ENCODE measurements around the gene MANSC1. TPM values are rescaled to one million over a fixed set of nuclear protein-coding genes. Genes with fewer than 3 reads are reported as not detected.

MANSC1 gene
- polyA plus RNA-seq, 1 donor (not counting 4 experiments of a cell fraction or from before 2014, with no cell fraction given) = 1.6 TPM

GRCh38 chr12:12372946-12373722, 23.1 kb upstream of the MANSC1 start:
- no peaks in the 10 kb centered on the region for H3K27me3 ChIP-seq (ENCODE audit: control insufficient read depth, extremely low read depth, insufficient read depth, low read length)
- TF ChIP-seq, protein P1, sequence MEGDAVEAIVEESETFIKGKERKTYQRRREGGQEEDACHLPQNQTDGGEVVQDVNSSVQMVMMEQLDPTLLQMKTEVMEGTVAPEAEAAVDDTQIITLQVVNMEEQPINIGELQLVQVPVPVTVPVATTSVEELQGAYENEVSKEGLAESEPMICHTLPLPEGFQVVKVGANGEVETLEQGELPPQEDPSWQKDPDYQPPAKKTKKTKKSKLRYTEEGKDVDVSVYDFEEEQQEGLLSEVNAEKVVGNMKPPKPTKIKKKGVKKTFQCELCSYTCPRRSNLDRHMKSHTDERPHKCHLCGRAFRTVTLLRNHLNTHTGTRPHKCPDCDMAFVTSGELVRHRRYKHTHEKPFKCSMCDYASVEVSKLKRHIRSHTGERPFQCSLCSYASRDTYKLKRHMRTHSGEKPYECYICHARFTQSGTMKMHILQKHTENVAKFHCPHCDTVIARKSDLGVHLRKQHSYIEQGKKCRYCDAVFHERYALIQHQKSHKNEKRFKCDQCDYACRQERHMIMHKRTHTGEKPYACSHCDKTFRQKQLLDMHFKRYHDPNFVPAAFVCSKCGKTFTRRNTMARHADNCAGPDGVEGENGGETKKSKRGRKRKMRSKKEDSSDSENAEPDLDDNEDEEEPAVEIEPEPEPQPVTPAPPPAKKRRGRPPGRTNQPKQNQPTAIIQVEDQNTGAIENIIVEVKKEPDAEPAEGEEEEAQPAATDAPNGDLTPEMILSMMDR (optimal IDR thresholded peaks at IDR 0.05 in 1 of 3, IDR thresholded peaks at IDR 0.05 in 1 of 3, conservative IDR thresholded peaks at IDR 0.05 in 1 of 3; ENCODE audit: extremely low read depth in 1 of 3, insufficient read depth in 2 of 3, low read length in 3 of 3) = no peak
- no peak for TF ChIP-seq EZH2 (IDR thresholded peaks at IDR 0.05; ENCODE audit: low read length)
- no peak for FAIRE-seq
- H3K4me1 ChIP-seq (ENCODE audit: control insufficient read depth, extremely low read depth, insufficient read depth, low read length) = no peaks in the 10 kb centered on the region
- no peak overlapping the region for H3K9ac ChIP-seq (ENCODE audit: control insufficient read depth, extremely low read depth, insufficient read depth, low read length)
- no peaks in the 10 kb centered on the region for H3K9me3 ChIP-seq (ENCODE audit: control insufficient read depth, low read depth, low read length)
- dilution Hi-C loops (cut with MboI; ENCODE audit: extremely low pct_ligation_motif_present, low sequenced_read_pairs) = no loop called here
- H3K9me1 ChIP-seq (ENCODE audit: control insufficient read depth, extremely low read depth, insufficient read depth, low read length) = no peaks in the 10 kb centered on the region
- H3K79me2 ChIP-seq (ENCODE audit: control insufficient read depth, insufficient read depth, low read length) = no peaks in the 10 kb centered on the region
- no peak for DNase-seq (ENCODE audit: low read depth, low spot score)
- H3K36me3 ChIP-seq (ENCODE audit: control insufficient read depth in 2 of 2, extremely low read depth in 1 of 2, insufficient read depth in 2 of 2, low read length in 2 of 2) = no peaks in the 10 kb centered on the region
- no peak overlapping the region for H3K27ac ChIP-seq (ENCODE audit: control insufficient read depth, insufficient read depth, low read length)
- H3K4me3 ChIP-seq (ENCODE audit: control insufficient read depth in 2 of 3, extremely low read depth in 1 of 3, insufficient read depth in 2 of 3, low read depth in 1 of 3, low read length in 3 of 3) = no peak overlapping the region
- no peaks in the 10 kb centered on the region for H4K20me1 ChIP-seq (ENCODE audit: control insufficient read depth, extremely low read depth, insufficient read depth, low read length)
- H2AFZ ChIP-seq (ENCODE audit: control insufficient read depth, low read length) = no peak overlapping the region
- no peak overlapping the region for H3K4me2 ChIP-seq (ENCODE audit: control insufficient read depth, extremely low read depth, insufficient read depth, low read depth, low read length)

DNA sequence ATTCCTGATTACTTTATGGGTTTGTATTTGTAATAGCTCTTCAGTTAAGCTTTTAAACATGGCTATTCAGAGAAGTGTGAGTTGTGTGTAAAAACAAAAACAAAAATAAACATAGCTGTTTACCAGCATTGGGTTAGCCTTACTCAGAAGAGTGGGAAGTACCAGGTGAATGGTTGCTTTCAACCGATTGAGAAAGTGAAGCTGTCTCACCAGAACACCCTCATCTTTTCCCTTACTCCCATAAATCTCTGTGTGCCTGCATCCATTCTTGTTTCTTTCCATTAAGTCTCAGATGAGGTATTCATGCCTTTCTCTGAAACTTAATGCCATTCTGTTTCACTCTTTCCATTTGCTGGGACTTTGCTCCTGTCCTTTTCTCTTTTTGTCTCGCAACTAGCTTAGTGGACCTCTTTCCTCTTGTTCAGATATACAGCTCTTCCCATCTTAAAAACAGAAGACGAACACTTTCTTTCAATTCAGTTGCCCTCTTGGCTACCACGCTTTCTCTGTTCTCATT, 17.5 kb upstream of the MANSC1 start:
- no peaks in the 10 kb centered on the region for H3K4me1 ChIP-seq (ENCODE audit: control insufficient read depth, extremely low read depth, insufficient read depth, low read length)
- no peaks in the 10 kb centered on the region for H3K79me2 ChIP-seq (ENCODE audit: control insufficient read depth, insufficient read depth, low read length)
- DNase-seq (ENCODE audit: low read depth, low spot score) (no peak), FAIRE-seq (no peak)
- H2AFZ ChIP-seq (ENCODE audit: control insufficient read depth, low read length) = no peak overlapping the region
- no peak overlapping the region for H3K9ac ChIP-seq (ENCODE audit: control insufficient read depth, extremely low read depth, insufficient read depth, low read length)
- no peaks in the 10 kb centered on the region for H4K20me1 ChIP-seq (ENCODE audit: control insufficient read depth, extremely low read depth, insufficient read depth, low read length)
- H3K9me1 ChIP-seq (ENCODE audit: control insufficient read depth, extremely low read depth, insufficient read depth, low read length) = no peaks in the 10 kb centered on the region
- TF ChIP-seq, protein P1 (optimal IDR thresholded peaks at IDR 0.05 in 1 of 3, IDR thresholded peaks at IDR 0.05 in 1 of 3, conservative IDR thresholded peaks at IDR 0.05 in 1 of 3; ENCODE audit: extremely low read depth in 1 of 3, insufficient read depth in 2 of 3, low read length in 3 of 3) = no peak
- no peak for TF ChIP-seq EZH2 (IDR thresholded peaks at IDR 0.05; ENCODE audit: low read length)
- H3K4me3 ChIP-seq (ENCODE audit: control insufficient read depth in 2 of 3, extremely low read depth in 1 of 3, insufficient read depth in 2 of 3, low read depth in 1 of 3, low read length in 3 of 3) = no peak overlapping the region
- dilution Hi-C loops (cut with MboI; ENCODE audit: extremely low pct_ligation_motif_present, low sequenced_read_pairs) = no loop called here
- H3K4me2 ChIP-seq (ENCODE audit: control insufficient read depth, extremely low read depth, insufficient read depth, low read depth, low read length) = no peak overlapping the region
- no peaks in the 10 kb centered on the region for H3K9me3 ChIP-seq (ENCODE audit: control insufficient read depth, low read depth, low read length)
- H3K27me3 ChIP-seq (ENCODE audit: control insufficient read depth, extremely low read depth, insufficient read depth, low read length) = no peaks in the 10 kb centered on the region
- peaks cover 0 to 4% of the 10 kb centered on the region in 2 experiments for H3K36me3 ChIP-seq (ENCODE audit: control insufficient read depth in 2 of 2, extremely low read depth in 1 of 2, insufficient read depth in 2 of 2, low read length in 2 of 2)
- no peak overlapping the region for H3K27ac ChIP-seq (ENCODE audit: control insufficient read depth, insufficient read depth, low read length)
